Calu3 (cell line): ENCODE measurements around the gene MMAA. TPM values are rescaled to one million over a fixed set of nuclear protein-coding genes. Genes with fewer than 3 reads are reported as not detected.

ENCODE experiments used
- BruUV-seq: library from RNA; stranded (reverse); fragments of 400-500 nt; replicated peaks from 2 replicates; lab custom pipeline; 2021; lab: Mats Ljungman, UMichigan
- CTCF ChIA-PET: fragments of 300-600 bp; sonication (Branson Sonifier 250); formaldehyde crosslinking; loops from one replicate; lab custom pipeline; 2022; ENCODE audit warnings: antibody characterized with exemption; lab: Charles Lee
- DNase-seq: peaks from one replicate; pipeline ENCODE4 v3.0.0; 2022
- H3K27ac Mint-ChIP-seq: one replicate; pipeline ENCODE4 v1.8.0; 2022; ENCODE audit warnings: mixed read lengths; ENCODE audit not compliant: unreplicated experiment
- H3K27me3 Mint-ChIP-seq: one replicate; pipeline ENCODE4 v1.8.0; 2022; ENCODE audit warnings: mixed read lengths; ENCODE audit not compliant: unreplicated experiment
- H3K36me3 Mint-ChIP-seq: one replicate; pipeline ENCODE4 v1.8.0; 2022; ENCODE audit warnings: mild to moderate bottlenecking, moderate library complexity, mixed read lengths; ENCODE audit not compliant: insufficient read depth, unreplicated experiment
- H3K4me1 Mint-ChIP-seq: one replicate; pipeline ENCODE4 v1.8.0; 2022; ENCODE audit warnings: mild to moderate bottlenecking, low read depth, mixed read lengths; ENCODE audit not compliant: unreplicated experiment
- H3K4me3 Mint-ChIP-seq: one replicate; pipeline ENCODE4 v1.8.0; 2022; ENCODE audit warnings: mild to moderate bottlenecking, low read depth, moderate library complexity, mixed read lengths; ENCODE audit not compliant: unreplicated experiment
- H3K9me3 Mint-ChIP-seq: one replicate; pipeline ENCODE4 v1.8.0; 2022; ENCODE audit warnings: low read depth, mixed read lengths; ENCODE audit not compliant: unreplicated experiment
- CTCF ChIP-seq: fragments of 200-600 bp; IDR thresholded peaks from one replicate; pipeline ENCODE4 v1.8.0; 2022; ENCODE audit warnings: antibody characterized with exemption; ENCODE audit not compliant: unreplicated experiment
- intact Hi-C: fragments of 100-400 bp; cut with micrococcal nuclease; formaldehyde crosslinking; loops from one replicate; pipeline ENCODE4 v1.10.0; 2022; ENCODE audit not compliant: unreplicated experiment
- total RNA-seq: library from RNA; stranded (reverse); gene quantifications from 2 replicates; pipeline ENCODE4 v1.2.3, GENCODE V29; 2022

Gene MMAA
- total RNA-seq, 1 experiment from 2014 or later = 5.0 TPM

- CTCF ChIA-PET = interaction anchor here (1.4 kb wide), 1 partner anchor 17 kb away, joined by 3 read pairs; no protein-coding TSS in a partner anchor
- Mint-ChIP-seq H3K9me3 (no peaks in the 10 kb centered on the region), H3K27me3 (no peaks in the 10 kb centered on the region), H3K4me3 (no peak overlapping the region), H3K27ac (peak overlapping the region; percentile 91), H3K4me1 (peaks cover 28% of the 10 kb centered on the region), H3K36me3 (no peaks in the 10 kb centered on the region)
- peak; percentile 48 for DNase-seq
- TF ChIP-seq CTCF = no peak
- no TSS peak for BruUV-seq
- intact Hi-C loops = no loop called here
These were observed 60.3 kb downstream of the MMAA start for GRCh38 chr4:145679520-145679919.

DNA sequence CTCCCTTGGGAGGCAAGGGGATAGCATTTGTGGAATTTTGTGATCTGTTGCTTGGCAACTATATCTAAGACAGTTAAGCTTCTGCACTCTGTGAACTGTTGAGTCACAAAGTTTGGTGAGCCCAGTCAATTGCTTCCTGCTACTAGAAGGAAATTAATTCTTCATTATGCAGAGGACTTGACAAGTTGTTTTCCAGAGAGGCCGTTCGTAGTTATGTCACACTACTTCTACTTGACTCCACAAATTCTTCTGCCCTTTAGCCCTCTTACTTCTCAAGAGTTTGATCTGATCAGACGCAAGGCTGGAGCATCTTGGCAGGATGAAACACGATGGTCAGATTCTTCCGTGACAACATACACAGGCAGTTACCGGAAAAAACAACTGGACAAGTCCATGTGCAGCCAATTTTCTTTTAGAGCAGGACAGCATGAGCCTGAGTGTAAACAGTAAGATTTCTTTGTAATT lies 60.8 kb downstream of the MMAA start, which contains the start of gene C4orf51:
TSS of gene C4orf51 (plus strand) at position 156 of the 465 bp plus-strand sequence. CDS start at position 214, 58 bp downstream.
- Mint-ChIP-seq H3K9me3 (no peaks in the 10 kb centered on the region), H3K27ac (peak within 1 kb of the TSS; percentile 91), H3K27me3 (no peaks in the 10 kb centered on the region), H3K36me3 (no peaks in the 10 kb centered on the region), H3K4me3 (peak within 1 kb of the TSS; percentile 50), H3K4me1 (peaks cover 28% of the 10 kb centered on the region)
- no peak for TF ChIP-seq CTCF
- peak; percentile 31 for DNase-seq
- BruUV-seq = no TSS peak
- CTCF ChIA-PET = interaction anchor here (1.4 kb wide), 1 partner anchor 17 kb away, joined by 3 read pairs; no protein-coding TSS in a partner anchor
- intact Hi-C loops = loop anchor here (5.0 kb wide), 3 partner anchors 52 to 127 kb away; no protein-coding TSS in a partner anchor

GRCh38 chr4:145680902-145681301 lies 61.7 kb downstream of the MMAA start:
- no peaks in the 10 kb centered on the region for H3K36me3 Mint-ChIP-seq
- H3K4me3 Mint-ChIP-seq = no peak overlapping the region
- CTCF ChIA-PET = no interaction called here
- TF ChIP-seq CTCF = no peak
- H3K27ac Mint-ChIP-seq = peak overlapping the region; percentile 91
- BruUV-seq = no TSS peak
- no peaks in the 10 kb centered on the region for H3K9me3 Mint-ChIP-seq
- peaks cover 28% of the 10 kb centered on the region for H3K4me1 Mint-ChIP-seq
- DNase-seq = no peak
- H3K27me3 Mint-ChIP-seq = no peaks in the 10 kb centered on the region
- intact Hi-C loops = loop anchor here (5.0 kb wide), 3 partner anchors 51 to 126 kb away; no protein-coding TSS in a partner anchor

DNA sequence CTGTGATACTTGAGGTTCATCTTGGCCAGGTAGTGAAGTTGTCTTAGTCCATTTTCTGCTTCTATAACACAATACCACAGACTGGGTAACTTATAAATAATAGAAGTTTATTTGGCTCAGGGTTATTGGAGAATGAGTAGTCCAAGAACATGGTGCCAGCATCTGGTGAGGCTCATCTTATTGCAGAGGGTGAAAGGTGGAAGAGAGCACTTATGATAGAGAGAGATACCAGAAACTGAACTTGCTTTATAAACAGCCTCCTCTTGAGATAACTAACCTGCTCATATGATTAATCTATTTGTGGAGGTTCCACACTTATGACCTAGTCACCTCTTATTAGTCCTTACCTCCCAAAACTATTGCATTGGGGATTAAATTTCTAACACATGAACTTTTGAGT lies 62.3 kb downstream of the MMAA start:
- peaks cover 28% of the 10 kb centered on the region for H3K4me1 Mint-ChIP-seq
- H3K4me3 Mint-ChIP-seq = no peak overlapping the region
- H3K9me3 Mint-ChIP-seq = no peaks in the 10 kb centered on the region
- no peaks in the 10 kb centered on the region for H3K27me3 Mint-ChIP-seq
- no TSS peak for BruUV-seq
- CTCF ChIA-PET = no interaction called here
- no peak for DNase-seq
- no peak overlapping the region for H3K27ac Mint-ChIP-seq
- no peak for TF ChIP-seq CTCF
- no peaks in the 10 kb centered on the region for H3K36me3 Mint-ChIP-seq
- intact Hi-C loops = loop anchor here (5.0 kb wide), 3 partner anchors 51 to 126 kb away; no protein-coding TSS in a partner anchor
